ENCODE measurements around the gene RNF207. TPM values are rescaled to one million over a fixed set of nuclear protein-coding genes. Genes with fewer than 3 reads are reported as not detected.

Gene RNF207
- total and polyA plus RNA-seq, 2 of the 13 experiments (the other 11 are each of a cell fraction or from before 2014, with no cell fraction given): 9.8 to 15.9 TPM

- TF ChIP-seq ZFP36 (IDR thresholded peaks at IDR 0.05; ENCODE audit: borderline replicate concordance, low read depth, low read length, partially characterized antibody): no peak
- TF ChIP-seq, protein P1, sequence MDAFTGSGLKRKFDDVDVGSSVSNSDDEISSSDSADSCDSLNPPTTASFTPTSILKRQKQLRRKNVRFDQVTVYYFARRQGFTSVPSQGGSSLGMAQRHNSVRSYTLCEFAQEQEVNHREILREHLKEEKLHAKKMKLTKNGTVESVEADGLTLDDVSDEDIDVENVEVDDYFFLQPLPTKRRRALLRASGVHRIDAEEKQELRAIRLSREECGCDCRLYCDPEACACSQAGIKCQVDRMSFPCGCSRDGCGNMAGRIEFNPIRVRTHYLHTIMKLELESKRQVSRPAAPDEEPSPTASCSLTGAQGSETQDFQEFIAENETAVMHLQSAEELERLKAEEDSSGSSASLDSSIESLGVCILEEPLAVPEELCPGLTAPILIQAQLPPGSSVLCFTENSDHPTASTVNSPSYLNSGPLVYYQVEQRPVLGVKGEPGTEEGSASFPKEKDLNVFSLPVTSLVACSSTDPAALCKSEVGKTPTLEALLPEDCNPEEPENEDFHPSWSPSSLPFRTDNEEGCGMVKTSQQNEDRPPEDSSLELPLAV (CRISPR knock-in tag; conservative IDR thresholded peaks at IDR 0.05; ENCODE audit: low read depth): peak; percentile 90; the same call in 1 of the 2 replicates
- TF ChIP-seq ZNF350 (CRISPR knock-in tag; IDR thresholded peaks at IDR 0.05; ENCODE audit: borderline replicate concordance, low read depth): peak; percentile 52; the same call in 1 of the 2 replicates
- TF ChIP-seq ZSCAN20 (CRISPR knock-in tag; IDR thresholded peaks at IDR 0.05; ENCODE audit: borderline replicate concordance): peak; percentile 99
- peak; percentile 96 for TF ChIP-seq ZNF724P (CRISPR knock-in tag; IDR thresholded peaks at IDR 0.05; ENCODE audit: borderline replicate concordance)
- TF ChIP-seq, protein P2, sequence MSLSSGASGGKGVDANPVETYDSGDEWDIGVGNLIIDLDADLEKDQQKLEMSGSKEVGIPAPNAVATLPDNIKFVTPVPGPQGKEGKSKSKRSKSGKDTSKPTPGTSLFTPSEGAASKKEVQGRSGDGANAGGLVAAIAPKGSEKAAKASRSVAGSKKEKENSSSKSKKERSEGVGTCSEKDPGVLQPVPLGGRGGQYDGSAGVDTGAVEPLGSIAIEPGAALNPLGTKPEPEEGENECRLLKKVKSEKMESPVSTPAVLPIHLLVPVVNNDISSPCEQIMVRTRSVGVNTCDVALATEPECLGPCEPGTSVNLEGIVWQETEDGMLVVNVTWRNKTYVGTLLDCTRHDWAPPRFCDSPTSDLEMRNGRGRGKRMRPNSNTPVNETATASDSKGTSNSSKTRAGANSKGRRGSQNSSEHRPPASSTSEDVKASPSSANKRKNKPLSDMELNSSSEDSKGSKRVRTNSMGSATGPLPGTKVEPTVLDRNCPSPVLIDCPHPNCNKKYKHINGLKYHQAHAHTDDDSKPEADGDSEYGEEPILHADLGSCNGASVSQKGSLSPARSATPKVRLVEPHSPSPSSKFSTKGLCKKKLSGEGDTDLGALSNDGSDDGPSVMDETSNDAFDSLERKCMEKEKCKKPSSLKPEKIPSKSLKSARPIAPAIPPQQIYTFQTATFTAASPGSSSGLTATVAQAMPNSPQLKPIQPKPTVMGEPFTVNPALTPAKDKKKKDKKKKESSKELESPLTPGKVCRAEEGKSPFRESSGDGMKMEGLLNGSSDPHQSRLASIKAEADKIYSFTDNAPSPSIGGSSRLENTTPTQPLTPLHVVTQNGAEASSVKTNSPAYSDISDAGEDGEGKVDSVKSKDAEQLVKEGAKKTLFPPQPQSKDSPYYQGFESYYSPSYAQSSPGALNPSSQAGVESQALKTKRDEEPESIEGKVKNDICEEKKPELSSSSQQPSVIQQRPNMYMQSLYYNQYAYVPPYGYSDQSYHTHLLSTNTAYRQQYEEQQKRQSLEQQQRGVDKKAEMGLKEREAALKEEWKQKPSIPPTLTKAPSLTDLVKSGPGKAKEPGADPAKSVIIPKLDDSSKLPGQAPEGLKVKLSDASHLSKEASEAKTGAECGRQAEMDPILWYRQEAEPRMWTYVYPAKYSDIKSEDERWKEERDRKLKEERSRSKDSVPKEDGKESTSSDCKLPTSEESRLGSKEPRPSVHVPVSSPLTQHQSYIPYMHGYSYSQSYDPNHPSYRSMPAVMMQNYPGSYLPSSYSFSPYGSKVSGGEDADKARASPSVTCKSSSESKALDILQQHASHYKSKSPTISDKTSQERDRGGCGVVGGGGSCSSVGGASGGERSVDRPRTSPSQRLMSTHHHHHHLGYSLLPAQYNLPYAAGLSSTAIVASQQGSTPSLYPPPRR (CRISPR knock-in tag; IDR thresholded peaks at IDR 0.05; ENCODE audit: borderline replicate concordance): peak; percentile 59; the same call in 1 of the 2 replicates
- no peak for TF ChIP-seq MAFK (conservative IDR thresholded peaks at IDR 0.05 in 1 of 2, IDR thresholded peaks at IDR 0.05 in 1 of 2; ENCODE audit: low read length in 2 of 2)
- 0 out of 2 replicates have a peak, but pooled peaks have one; percentile 72 for TF ChIP-seq ZNF224 (CRISPR knock-in tag; IDR thresholded peaks at IDR 0.05)
- peak; percentile 95 for TF ChIP-seq FOXO1 (CRISPR knock-in tag; IDR thresholded peaks at IDR 0.05)
- no peak for TF ChIP-seq POLR2A (IDR thresholded peaks at IDR 0.05; ENCODE audit: insufficient read depth in 1 of 2, low read depth in 2 of 2, low read length in 2 of 2)
- 0 out of 2 replicates have a peak, but pooled peaks have one; percentile 62 for TF ChIP-seq ZC3H4 (CRISPR knock-in tag; IDR thresholded peaks at IDR 0.05; ENCODE audit: borderline replicate concordance)
- TF ChIP-seq, protein P3, sequence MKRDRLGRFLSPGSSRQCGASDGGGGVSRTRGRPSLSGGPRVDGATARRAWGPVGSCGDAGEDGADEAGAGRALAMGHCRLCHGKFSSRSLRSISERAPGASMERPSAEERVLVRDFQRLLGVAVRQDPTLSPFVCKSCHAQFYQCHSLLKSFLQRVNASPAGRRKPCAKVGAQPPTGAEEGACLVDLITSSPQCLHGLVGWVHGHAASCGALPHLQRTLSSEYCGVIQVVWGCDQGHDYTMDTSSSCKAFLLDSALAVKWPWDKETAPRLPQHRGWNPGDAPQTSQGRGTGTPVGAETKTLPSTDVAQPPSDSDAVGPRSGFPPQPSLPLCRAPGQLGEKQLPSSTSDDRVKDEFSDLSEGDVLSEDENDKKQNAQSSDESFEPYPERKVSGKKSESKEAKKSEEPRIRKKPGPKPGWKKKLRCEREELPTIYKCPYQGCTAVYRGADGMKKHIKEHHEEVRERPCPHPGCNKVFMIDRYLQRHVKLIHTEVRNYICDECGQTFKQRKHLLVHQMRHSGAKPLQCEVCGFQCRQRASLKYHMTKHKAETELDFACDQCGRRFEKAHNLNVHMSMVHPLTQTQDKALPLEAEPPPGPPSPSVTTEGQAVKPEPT (CRISPR knock-in tag; IDR thresholded peaks at IDR 0.05; ENCODE audit: low read depth): peak; percentile 88
- TF ChIP-seq SMARCC2 (IDR thresholded peaks at IDR 0.05): no peak
- peak; percentile 78; the same call in 1 of the 2 replicates for TF ChIP-seq SP4 (CRISPR knock-in tag; IDR thresholded peaks at IDR 0.05)
- peak; percentile 98 for TF ChIP-seq ZBTB49 (CRISPR knock-in tag; IDR thresholded peaks at IDR 0.05; ENCODE audit: borderline replicate concordance)
- TF ChIP-seq, protein P4, sequence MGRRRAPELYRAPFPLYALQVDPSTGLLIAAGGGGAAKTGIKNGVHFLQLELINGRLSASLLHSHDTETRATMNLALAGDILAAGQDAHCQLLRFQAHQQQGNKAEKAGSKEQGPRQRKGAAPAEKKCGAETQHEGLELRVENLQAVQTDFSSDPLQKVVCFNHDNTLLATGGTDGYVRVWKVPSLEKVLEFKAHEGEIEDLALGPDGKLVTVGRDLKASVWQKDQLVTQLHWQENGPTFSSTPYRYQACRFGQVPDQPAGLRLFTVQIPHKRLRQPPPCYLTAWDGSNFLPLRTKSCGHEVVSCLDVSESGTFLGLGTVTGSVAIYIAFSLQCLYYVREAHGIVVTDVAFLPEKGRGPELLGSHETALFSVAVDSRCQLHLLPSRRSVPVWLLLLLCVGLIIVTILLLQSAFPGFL (CRISPR knock-in tag; IDR thresholded peaks at IDR 0.05): peak; percentile 73; the same call in 1 of the 2 replicates
These were observed 39.4 kb downstream of the RNF207 start (continued) for GRCh38 chr1:6245086-6245868.
